ENCODE measurements around the gene CHGA.

Gene CHGA

DNA sequence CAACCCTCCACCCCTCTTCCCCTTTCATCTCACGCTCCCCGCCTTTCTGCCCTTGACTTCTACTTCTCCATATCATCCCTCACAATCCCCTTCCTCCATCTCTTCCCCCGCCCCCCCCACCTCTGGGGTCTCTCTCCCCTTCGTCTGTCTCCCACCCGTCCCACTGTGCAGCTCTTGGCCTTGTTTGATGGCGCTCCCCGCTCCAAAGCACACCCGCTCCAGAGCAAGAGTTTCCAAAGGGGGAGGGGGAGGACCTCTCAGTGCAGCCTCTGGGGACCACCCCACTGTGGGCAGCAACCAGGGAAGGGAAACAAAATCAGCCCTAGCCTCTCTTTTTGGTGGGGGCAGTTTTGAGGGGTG is 774 bp downstream of the CHGA start:
- no peak overlapping the region for H3K4me3 ChIP-seq (ENCODE audit: control insufficient read depth, low read depth, low read length)
- DNase-seq (ENCODE audit: low read depth) = no peak
- TF ChIP-seq, protein P1, sequence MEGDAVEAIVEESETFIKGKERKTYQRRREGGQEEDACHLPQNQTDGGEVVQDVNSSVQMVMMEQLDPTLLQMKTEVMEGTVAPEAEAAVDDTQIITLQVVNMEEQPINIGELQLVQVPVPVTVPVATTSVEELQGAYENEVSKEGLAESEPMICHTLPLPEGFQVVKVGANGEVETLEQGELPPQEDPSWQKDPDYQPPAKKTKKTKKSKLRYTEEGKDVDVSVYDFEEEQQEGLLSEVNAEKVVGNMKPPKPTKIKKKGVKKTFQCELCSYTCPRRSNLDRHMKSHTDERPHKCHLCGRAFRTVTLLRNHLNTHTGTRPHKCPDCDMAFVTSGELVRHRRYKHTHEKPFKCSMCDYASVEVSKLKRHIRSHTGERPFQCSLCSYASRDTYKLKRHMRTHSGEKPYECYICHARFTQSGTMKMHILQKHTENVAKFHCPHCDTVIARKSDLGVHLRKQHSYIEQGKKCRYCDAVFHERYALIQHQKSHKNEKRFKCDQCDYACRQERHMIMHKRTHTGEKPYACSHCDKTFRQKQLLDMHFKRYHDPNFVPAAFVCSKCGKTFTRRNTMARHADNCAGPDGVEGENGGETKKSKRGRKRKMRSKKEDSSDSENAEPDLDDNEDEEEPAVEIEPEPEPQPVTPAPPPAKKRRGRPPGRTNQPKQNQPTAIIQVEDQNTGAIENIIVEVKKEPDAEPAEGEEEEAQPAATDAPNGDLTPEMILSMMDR (conservative IDR thresholded peaks at IDR 0.05; ENCODE audit: control insufficient read depth, insufficient read depth, low read depth, low read length) = no peak

DNA sequence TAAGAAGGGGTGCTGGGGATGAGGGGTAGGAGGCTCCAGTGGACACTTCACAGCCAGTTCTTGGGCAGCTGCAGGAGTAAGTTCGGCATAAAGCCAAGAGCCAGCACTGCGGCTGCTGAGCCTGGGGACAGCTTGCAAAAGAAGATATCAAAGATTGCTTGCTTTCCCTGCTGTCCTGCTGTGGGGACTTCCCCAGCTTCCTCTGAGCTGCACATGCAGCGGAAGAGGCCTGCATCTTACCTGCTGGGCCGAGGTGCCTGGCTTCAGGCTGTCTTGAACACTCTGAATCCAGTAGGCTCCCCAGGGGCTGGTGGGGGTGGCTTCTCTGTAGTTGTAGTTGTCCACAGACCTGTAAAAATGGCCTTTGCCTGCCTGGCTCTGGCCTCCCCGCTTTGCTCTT is 1.3 kb downstream of the CHGA start:
- no peak for DNase-seq (ENCODE audit: low read depth)
- no peak overlapping the region for H3K4me3 ChIP-seq (ENCODE audit: control insufficient read depth, low read depth, low read length)
- TF ChIP-seq, protein P1 (conservative IDR thresholded peaks at IDR 0.05; ENCODE audit: control insufficient read depth, insufficient read depth, low read depth, low read length) = no peak

DNA sequence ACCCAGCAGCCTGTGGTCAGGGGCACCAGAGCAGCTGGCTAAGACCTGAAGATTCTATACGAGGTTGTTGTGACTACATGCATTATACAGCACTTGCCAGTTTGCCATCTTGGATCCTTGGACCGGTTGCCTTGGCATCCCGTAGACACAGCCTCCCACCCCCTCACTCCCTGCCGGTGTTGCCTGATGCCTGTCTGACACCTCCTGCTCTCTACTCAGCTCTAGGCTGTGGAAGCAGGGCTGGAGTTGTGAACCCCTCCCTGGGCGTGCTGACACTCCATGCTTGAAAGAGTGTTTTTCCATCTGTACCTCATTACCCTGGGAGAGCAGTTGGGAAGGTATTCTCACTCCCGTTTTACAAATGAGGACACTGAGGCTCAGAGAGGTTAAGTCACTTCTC is 2.5 kb downstream of the CHGA start:
- no peak overlapping the region for H3K4me3 ChIP-seq (ENCODE audit: control insufficient read depth, low read depth, low read length)
- no peak for DNase-seq (ENCODE audit: low read depth)
- TF ChIP-seq, protein P1 (conservative IDR thresholded peaks at IDR 0.05; ENCODE audit: control insufficient read depth, insufficient read depth, low read depth, low read length) = no peak

DNA sequence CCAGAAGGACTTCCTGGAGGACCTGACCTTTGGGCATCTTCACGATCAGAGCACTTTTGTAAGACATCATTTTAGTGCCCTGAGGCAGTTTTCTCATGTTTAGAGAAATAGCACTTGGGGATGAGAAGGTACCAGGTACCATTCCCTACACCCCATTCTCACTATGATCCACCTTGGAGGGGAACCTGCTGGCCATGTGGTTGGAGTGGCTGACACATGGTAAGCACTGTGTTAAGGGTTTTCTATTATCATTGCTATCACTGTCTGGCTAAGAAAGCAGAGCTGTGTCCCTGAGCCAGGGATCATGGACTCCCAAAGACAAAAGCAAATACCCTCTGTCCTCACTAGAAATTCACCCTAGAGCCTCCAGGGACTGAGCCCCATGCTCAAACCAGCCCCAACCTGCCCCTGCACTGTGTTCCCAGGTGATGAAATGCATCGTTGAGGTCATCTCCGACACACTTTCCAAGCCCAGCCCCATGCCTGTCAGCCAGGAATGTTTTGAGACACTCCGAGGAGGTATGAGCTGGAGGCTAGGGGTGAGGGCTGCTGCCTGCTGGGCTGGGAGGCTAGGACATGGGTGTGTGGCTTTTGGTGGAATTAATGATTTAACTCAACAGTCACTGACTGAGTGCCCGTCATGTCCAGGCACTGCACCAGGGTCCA is 3.4 kb downstream of the CHGA start:
- TF ChIP-seq, protein P1 (conservative IDR thresholded peaks at IDR 0.05; ENCODE audit: control insufficient read depth, insufficient read depth, low read depth, low read length) = no peak
- DNase-seq (ENCODE audit: low read depth) = no peak
- H3K4me3 ChIP-seq (ENCODE audit: control insufficient read depth, low read depth, low read length) = no peak overlapping the region

DNA sequence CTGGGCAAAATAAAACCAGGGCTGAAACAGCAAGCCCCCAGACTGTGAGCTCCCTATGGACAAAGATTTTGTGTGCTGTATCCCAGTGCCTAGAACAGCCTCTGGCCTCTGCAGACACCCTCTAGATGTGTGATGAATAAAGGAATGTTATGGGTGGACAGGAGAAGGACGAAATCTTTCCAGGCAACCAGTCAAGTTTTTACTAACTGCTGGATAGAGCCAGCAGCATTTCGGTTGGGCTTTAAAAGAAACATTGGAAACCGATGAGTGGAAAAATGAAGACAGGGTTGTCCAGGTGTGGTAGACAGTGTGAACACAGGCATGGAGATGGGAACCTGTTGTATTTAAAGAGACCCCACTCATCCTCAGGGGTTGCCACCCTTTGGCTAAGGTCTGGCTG is 4.0 kb downstream of the CHGA start:
- TF ChIP-seq, protein P1 (conservative IDR thresholded peaks at IDR 0.05; ENCODE audit: control insufficient read depth, insufficient read depth, low read depth, low read length) = no peak
- no peak for DNase-seq (ENCODE audit: low read depth)
- no peak overlapping the region for H3K4me3 ChIP-seq (ENCODE audit: control insufficient read depth, low read depth, low read length)

DNA sequence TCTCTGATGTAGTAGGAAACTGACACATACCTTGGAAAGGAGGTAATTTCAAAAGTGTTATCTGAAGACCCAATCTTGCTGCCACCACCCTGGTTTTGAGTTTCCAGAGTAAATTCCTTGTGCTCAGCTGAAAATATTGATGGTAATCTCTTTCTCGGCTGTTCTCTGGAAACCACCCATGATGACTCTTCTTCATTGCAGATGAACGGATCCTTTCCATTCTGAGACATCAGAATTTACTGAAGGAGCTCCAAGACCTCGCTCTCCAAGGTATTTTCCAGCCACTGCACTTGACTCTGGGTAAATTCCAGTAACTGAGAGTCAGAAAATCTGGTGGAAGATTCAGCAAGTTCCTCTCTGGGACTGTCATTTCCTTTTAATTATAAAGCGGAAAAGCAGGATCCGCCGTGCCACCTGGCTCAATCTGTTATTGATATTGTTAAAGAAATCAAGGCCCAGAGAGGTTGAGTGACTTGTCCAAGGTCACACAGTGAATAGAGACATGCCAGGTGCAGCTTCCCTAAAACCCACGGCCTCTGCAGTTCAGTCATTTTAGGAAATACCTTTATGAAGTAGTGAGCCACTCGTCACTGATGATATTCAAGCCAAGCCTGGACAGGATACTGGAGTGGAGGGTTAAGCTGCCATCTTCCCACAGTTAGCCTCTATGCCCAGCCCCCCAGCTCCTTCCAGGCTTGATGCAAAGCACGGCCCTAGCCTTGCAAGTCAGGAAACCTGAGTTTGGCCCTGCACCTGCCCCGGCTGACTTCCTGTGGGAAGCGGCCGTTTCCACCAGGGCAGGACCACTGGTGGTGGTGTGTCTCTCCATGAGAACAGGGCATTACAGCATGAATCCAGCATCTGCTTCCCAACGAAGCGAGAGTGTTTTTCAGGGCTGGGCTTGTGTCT is 4.7 kb downstream of the CHGA start:
- no peak for DNase-seq (ENCODE audit: low read depth)
- TF ChIP-seq, protein P1 (conservative IDR thresholded peaks at IDR 0.05; ENCODE audit: control insufficient read depth, insufficient read depth, low read depth, low read length) = no peak
- no peak overlapping the region for H3K4me3 ChIP-seq (ENCODE audit: control insufficient read depth, low read depth, low read length)

All from fibroblast of mammary gland (primary cell).